Hepatocyte (in vitro differentiated cells): ENCODE measurements around the gene TOP1. TPM values are rescaled to one million over a fixed set of nuclear protein-coding genes. Genes with fewer than 3 reads are reported as not detected.
A peak's percentile ranks its signal among the peaks of the same experiment; 100 is the strongest.

Source experiments
- DNase-seq: peaks from one replicate; pipeline ENCODE4 v3.0.0-alpha.2; 2016; ENCODE audit warnings: low spot score
- H2AFZ ChIP-seq: fragments of 200-600 bp; sonication (generic); 2 replicates; pipeline ENCODE4 v1.6.0; 2016; ENCODE audit warnings: antibody characterized with exemption, mild to moderate bottlenecking
- H3K27ac ChIP-seq: fragments of 200-600 bp; sonication (generic); 2 replicates; pipeline ENCODE4 v1.5.1; 2016; ENCODE audit warnings: mild to moderate bottlenecking
- H3K27me3 ChIP-seq: fragments of 200-600 bp; sonication (generic); 2 replicates; pipeline ENCODE4 v1.6.1; 2016
- H3K36me3 ChIP-seq: fragments of 200-600 bp; sonication (generic); replicated peaks from 2 replicates; pipeline ENCODE4 v1.5.1; 2016; ENCODE audit warnings: low read depth; ENCODE audit not compliant: insufficient read depth
- H3K4me1 ChIP-seq: fragments of 200-600 bp; sonication (generic); 2 replicates; pipeline ENCODE4 v1.5.1; 2016; ENCODE audit warnings: mild to moderate bottlenecking, moderate library complexity; ENCODE audit not compliant: insufficient read depth
- H3K4me2 ChIP-seq: fragments of 200-600 bp; sonication (generic); 2 replicates; pipeline ENCODE4 v1.6.0; 2016
- H3K4me3 ChIP-seq: fragments of 200-600 bp; sonication (generic); 2 replicates; pipeline ENCODE4 v1.5.1; 2016; ENCODE audit warnings: mild to moderate bottlenecking
- H3K79me2 ChIP-seq: fragments of 200-600 bp; sonication (generic); 2 replicates; pipeline ENCODE4 v1.6.0; 2017; ENCODE audit warnings: mild to moderate bottlenecking
- H3K9me2 ChIP-seq: fragments of 200-600 bp; sonication (generic); replicated peaks from 2 replicates; pipeline ENCODE4 v1.6.0; 2017; ENCODE audit warnings: mild to moderate bottlenecking; ENCODE audit not compliant: insufficient read depth
- H3K9me3 ChIP-seq: fragments of 200-600 bp; sonication (generic); 2 replicates; pipeline ENCODE4 v1.5.1; 2016; ENCODE audit warnings: low read depth, mild to moderate bottlenecking
- H4K20me1 ChIP-seq: fragments of 200-600 bp; sonication (generic); 2 replicates; pipeline ENCODE4 v1.6.0; 2016; ENCODE audit warnings: mild to moderate bottlenecking; ENCODE audit not compliant: insufficient read depth, poor library complexity, severe bottlenecking
- EZH2 ChIP-seq: fragments of 200-600 bp; sonication (generic); IDR thresholded peaks from 2 replicates; pipeline ENCODE4 v1.6.1; 2016; ENCODE audit warnings: antibody characterized with exemption, mild to moderate bottlenecking, borderline replicate concordance
- EZH2phosphoT487 ChIP-seq: fragments of 200-600 bp; sonication (generic); IDR thresholded peaks from one replicate; pipeline ENCODE4 v1.6.1; 2018; ENCODE audit warnings: antibody characterized with exemption, mild to moderate bottlenecking, low read depth, moderate library complexity; ENCODE audit not compliant: unreplicated experiment, severe bottlenecking
- WGBS: methylation state at CpG from one replicate; pipeline ENCODE4 v1.1.6; 2016; ENCODE audit warnings: low lambda C conversion rate; ENCODE audit errors: missing lambda C conversion rate; 5-methylcytosine and 5-hydroxymethylcytosine counted together
- polyA plus RNA-seq: library from polyadenylated mRNA; unstranded; fragments of >200 nt; fragmentation: Nextera tagmentation; extraction: Ambion mirVana; gene quantifications from 2 replicates; pipeline ENCODE4 v1.2.1, GENCODE V29; 2016
- total RNA-seq: library from RNA; depleted of rRNA; stranded (reverse); fragments of >200 nt; gene quantifications from 2 replicates; pipeline ENCODE4 v1.2.3, GENCODE V29; 2014
- TF ChIP-seq, protein P1 (sequence below): fragments of 200-600 bp; sonication (generic); IDR thresholded peaks from 2 replicates; pipeline ENCODE4 v1.5.1; 2016; ENCODE audit warnings: antibody characterized with exemption, mild to moderate bottlenecking; ENCODE audit not compliant: poor library complexity

Gene TOP1
- total and polyA plus RNA-seq, 2 experiments from 2014 or later, result 28.3 to 38.2 TPM

DNA sequence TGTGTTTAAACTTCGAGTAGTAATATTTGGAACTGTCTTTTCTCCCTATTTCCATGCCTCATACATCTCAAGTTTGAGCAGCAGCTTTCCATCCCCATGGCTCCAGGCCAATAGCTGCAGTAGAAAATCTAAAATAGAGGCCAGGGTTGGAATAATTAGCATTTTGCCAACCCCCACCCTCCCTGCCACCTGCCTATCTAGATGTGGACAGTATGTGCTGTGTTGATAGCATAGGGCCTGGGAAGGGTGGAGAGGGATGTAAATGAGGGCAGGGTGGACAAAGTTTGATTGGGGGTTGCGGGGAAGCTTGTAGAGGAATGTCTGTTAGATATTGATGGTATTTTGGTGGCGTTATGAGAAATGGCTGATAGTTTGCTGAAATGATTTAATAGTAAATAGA lies 5.6 kb downstream of the TOP1 start:
- Histone ChIP-seq H3K27ac (no peak overlapping the region), H3K36me3 (no peaks in the 10 kb centered on the region), H3K9me3 (no peaks in the 10 kb centered on the region), H4K20me1 (peaks cover 79% of the 10 kb centered on the region), H2AFZ (no peak overlapping the region), H3K9me2 (no peaks in the 10 kb centered on the region), H3K4me3 (no peak overlapping the region), H3K4me2 (peak overlapping the region; percentile 82), H3K4me1 (peaks cover 52% of the 10 kb centered on the region), H3K27me3 (no peaks in the 10 kb centered on the region), H3K79me2 (peaks cover 100% of the 10 kb centered on the region)
- 86% methylated on average over 3 of the region's 3 CpGs for WGBS
- TF ChIP-seq, protein P1, sequence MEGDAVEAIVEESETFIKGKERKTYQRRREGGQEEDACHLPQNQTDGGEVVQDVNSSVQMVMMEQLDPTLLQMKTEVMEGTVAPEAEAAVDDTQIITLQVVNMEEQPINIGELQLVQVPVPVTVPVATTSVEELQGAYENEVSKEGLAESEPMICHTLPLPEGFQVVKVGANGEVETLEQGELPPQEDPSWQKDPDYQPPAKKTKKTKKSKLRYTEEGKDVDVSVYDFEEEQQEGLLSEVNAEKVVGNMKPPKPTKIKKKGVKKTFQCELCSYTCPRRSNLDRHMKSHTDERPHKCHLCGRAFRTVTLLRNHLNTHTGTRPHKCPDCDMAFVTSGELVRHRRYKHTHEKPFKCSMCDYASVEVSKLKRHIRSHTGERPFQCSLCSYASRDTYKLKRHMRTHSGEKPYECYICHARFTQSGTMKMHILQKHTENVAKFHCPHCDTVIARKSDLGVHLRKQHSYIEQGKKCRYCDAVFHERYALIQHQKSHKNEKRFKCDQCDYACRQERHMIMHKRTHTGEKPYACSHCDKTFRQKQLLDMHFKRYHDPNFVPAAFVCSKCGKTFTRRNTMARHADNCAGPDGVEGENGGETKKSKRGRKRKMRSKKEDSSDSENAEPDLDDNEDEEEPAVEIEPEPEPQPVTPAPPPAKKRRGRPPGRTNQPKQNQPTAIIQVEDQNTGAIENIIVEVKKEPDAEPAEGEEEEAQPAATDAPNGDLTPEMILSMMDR, result no peak
- no peak for TF ChIP-seq EZH2phosphoT487
- TF ChIP-seq EZH2, result no peak
- DNase-seq, result no peak

- Histone ChIP-seq H3K4me1 (peaks cover 52% of the 10 kb centered on the region), H3K4me3 (no peak overlapping the region), H3K79me2 (peaks cover 100% of the 10 kb centered on the region), H3K4me2 (no peak overlapping the region), H3K36me3 (no peaks in the 10 kb centered on the region), H4K20me1 (peaks cover 84% of the 10 kb centered on the region), H2AFZ (no peak overlapping the region), H3K27me3 (no peaks in the 10 kb centered on the region), H3K27ac (no peak overlapping the region), H3K9me3 (no peaks in the 10 kb centered on the region), H3K9me2 (no peaks in the 10 kb centered on the region)
- WGBS, result 73% methylated on average over 3 of the region's 3 CpGs
- DNase-seq, result no peak
- TF ChIP-seq EZH2phosphoT487, result no peak
- no peak for TF ChIP-seq EZH2
- TF ChIP-seq, protein P1, result no peak
Measured at GRCh38 chr20:41035207-41035606, 6.6 kb downstream of the TOP1 start.

DNA sequence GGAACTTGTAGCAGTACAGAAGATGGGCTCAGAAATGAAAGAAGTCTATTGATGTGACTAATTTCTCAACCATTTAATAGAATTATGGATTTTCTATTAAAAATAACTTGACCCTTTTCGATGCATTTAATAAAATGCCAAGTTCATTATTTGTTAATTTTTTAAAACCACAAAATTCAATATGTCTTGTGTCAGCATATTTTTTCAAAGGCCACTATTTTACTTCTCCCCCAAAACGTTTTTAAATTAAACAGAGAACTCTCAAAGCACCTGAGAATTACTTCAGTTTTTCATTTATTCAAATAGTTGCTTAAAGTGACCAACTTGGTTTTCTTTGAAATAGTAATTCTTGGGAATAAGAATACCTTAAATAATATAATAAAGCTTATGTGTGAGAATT lies 8.6 kb downstream of the TOP1 start:
- Histone ChIP-seq H3K27ac (no peak overlapping the region), H3K79me2 (peaks cover 100% of the 10 kb centered on the region), H3K4me2 (no peak overlapping the region), H4K20me1 (peaks cover 84% of the 10 kb centered on the region), H3K4me1 (peaks cover 35% of the 10 kb centered on the region), H2AFZ (no peak overlapping the region), H3K9me3 (no peaks in the 10 kb centered on the region), H3K36me3 (no peaks in the 10 kb centered on the region), H3K9me2 (no peaks in the 10 kb centered on the region), H3K4me3 (no peak overlapping the region), H3K27me3 (no peaks in the 10 kb centered on the region)
- TF ChIP-seq EZH2 (no peak), EZH2phosphoT487 (no peak)
- TF ChIP-seq, protein P1, result no peak
- WGBS, result 85% methylated on average over 2 of the region's 2 CpGs
- no peak for DNase-seq
